Measurements from ENCODE around the gene ZNF446.
A peak's percentile ranks its signal among the peaks of the same experiment; 100 is the strongest.

ZNF446 gene

DNA sequence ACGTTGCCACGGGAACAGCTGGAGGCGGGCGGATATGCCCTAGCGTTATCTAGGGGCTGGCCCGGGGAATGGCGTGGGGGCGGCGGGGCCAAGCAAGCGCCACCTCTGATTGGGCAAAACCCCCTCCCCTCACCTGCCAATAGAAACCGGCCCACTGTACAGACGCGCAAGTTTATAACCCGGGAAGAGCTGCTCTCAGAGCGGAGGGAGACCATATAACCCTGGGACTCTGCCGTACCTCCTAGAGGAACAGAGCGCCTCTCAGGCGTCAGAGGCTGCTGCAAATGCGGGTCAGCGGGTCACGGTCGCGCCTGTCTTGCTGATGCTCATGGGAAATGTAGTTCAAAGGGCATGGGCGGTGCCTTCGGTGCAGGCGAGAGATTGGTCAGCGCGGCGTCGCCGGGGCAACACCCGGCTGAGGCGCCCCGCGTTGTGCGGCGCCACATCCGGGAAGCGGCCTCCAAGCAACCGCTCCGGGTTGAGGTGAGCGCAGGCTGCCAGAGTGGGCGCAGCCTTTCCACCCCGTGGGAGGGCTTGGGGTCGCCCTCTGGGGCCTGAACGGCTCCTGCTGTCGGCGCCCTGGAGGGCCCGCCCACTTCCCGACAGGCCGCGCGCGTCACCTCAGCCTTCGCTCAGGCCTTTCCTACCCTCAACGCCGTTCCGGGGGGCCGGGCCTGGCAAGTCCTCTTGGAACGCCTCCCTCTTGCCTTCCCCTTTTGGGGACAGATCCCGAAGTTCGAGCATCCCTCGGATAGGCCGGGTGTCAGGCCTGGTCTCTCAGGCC lies at the start of gene ZNF446:
TSS of gene ZNF446 (plus strand) at position 639 of the 784 bp plus-strand sequence. CDS start 867 bp downstream, outside the sequence.
- TF ChIP-seq, protein P1, sequence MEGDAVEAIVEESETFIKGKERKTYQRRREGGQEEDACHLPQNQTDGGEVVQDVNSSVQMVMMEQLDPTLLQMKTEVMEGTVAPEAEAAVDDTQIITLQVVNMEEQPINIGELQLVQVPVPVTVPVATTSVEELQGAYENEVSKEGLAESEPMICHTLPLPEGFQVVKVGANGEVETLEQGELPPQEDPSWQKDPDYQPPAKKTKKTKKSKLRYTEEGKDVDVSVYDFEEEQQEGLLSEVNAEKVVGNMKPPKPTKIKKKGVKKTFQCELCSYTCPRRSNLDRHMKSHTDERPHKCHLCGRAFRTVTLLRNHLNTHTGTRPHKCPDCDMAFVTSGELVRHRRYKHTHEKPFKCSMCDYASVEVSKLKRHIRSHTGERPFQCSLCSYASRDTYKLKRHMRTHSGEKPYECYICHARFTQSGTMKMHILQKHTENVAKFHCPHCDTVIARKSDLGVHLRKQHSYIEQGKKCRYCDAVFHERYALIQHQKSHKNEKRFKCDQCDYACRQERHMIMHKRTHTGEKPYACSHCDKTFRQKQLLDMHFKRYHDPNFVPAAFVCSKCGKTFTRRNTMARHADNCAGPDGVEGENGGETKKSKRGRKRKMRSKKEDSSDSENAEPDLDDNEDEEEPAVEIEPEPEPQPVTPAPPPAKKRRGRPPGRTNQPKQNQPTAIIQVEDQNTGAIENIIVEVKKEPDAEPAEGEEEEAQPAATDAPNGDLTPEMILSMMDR (IDR thresholded peaks at IDR 0.05; ENCODE audit: insufficient read depth, low read length, poor library complexity, severe bottlenecking), result no peak
- Histone ChIP-seq H3K36me3 (ENCODE audit: control insufficient read depth, insufficient read depth, low read length) (peaks cover 14% of the 10 kb centered on the region), H3K4me3 (replicated peaks; ENCODE audit: low read depth, low read length) (peak within 1 kb of the TSS; percentile 70), H3K27me3 (replicated peaks; ENCODE audit: control insufficient read depth, insufficient read depth, low read length) (no peaks in the 10 kb centered on the region)
- DNase-seq (ENCODE audit: extremely low read depth, insufficient read length), result peak; percentile 99

DNA sequence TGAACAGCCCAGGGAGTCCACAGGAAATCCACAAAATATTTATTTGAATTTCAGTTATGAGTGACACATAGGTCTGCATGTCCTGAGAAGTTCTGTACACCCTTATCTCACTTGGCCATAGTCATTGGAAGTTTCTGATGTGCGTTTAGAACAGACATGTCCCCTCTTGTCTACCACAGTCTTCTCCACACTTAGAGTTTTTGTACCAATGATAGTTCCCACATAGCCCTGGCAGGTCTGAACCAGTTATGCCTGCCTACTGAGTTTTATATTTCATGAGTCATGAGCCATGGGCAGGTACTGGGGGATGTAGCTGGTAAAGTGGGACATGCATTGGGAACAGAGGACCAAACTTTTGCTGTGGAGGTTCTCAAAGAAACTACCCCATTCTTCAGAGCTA lies 47.5 kb upstream of the ZNF446 start:
- DNase-seq (ENCODE audit: extremely low read depth, insufficient read length), result no peak
- H3K36me3 ChIP-seq (ENCODE audit: control insufficient read depth, insufficient read depth, low read length), result no peaks in the 10 kb centered on the region; the same call in 1 of the 2 replicates
- TF ChIP-seq, protein P1 (IDR thresholded peaks at IDR 0.05; ENCODE audit: insufficient read depth, low read length, poor library complexity, severe bottlenecking), result no peak
- H3K4me3 ChIP-seq (replicated peaks; ENCODE audit: low read depth, low read length), result no peak overlapping the region
- H3K27me3 ChIP-seq (replicated peaks; ENCODE audit: control insufficient read depth, insufficient read depth, low read length), result no peaks in the 10 kb centered on the region

DNA sequence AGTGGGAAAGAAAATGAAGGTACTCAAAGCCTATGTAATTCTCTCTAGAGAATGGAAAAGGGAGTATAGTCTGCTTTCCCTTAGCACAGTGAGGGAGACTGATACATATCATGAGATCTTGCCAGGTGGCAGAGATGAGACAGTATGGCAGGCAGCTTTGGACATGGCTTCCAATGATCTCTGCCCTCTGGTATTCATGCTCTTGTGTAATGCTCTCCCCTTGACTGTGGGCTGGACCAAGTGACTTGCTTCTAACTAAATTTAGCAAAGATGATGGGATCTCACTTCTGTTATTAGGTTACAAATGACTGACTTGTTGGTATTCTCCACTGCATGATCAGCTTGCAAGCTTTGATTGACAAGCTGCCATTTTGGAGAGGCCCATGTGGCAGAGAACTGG lies 46.4 kb upstream of the ZNF446 start:
- Histone ChIP-seq H3K27me3 (replicated peaks; ENCODE audit: control insufficient read depth, insufficient read depth, low read length) (no peaks in the 10 kb centered on the region), H3K36me3 (ENCODE audit: control insufficient read depth, insufficient read depth, low read length) (peaks cover 9% of the 10 kb centered on the region), H3K4me3 (replicated peaks; ENCODE audit: low read depth, low read length) (no peak overlapping the region)
- TF ChIP-seq, protein P1 (IDR thresholded peaks at IDR 0.05; ENCODE audit: insufficient read depth, low read length, poor library complexity, severe bottlenecking), result no peak
- DNase-seq (ENCODE audit: extremely low read depth, insufficient read length), result no peak

DNA sequence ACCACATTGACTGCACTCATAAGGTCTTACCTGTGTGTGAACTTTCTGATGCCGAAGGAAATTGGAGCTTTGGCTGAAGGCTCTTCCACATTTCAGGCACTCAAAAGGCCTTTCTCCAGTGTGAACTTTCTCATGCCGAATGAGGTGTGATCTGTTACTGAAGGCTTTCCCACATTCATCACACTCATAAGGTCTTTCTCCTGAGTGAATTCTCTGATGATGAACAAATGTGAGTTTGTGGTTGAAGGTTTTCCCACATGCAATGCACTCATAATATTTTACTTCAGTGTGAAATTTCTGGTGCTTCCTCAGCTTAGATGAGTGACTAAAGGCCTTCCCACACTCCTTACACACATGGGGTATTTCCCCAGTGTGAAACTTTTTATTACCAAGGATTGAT lies 41.9 kb upstream of the ZNF446 start:
- Histone ChIP-seq H3K36me3 (ENCODE audit: control insufficient read depth, insufficient read depth, low read length) (peaks cover 16% of the 10 kb centered on the region), H3K27me3 (replicated peaks; ENCODE audit: control insufficient read depth, insufficient read depth, low read length) (no peaks in the 10 kb centered on the region), H3K4me3 (replicated peaks; ENCODE audit: low read depth, low read length) (no peak overlapping the region)
- no peak for DNase-seq (ENCODE audit: extremely low read depth, insufficient read length)
- TF ChIP-seq, protein P1 (IDR thresholded peaks at IDR 0.05; ENCODE audit: insufficient read depth, low read length, poor library complexity, severe bottlenecking), result no peak

DNA sequence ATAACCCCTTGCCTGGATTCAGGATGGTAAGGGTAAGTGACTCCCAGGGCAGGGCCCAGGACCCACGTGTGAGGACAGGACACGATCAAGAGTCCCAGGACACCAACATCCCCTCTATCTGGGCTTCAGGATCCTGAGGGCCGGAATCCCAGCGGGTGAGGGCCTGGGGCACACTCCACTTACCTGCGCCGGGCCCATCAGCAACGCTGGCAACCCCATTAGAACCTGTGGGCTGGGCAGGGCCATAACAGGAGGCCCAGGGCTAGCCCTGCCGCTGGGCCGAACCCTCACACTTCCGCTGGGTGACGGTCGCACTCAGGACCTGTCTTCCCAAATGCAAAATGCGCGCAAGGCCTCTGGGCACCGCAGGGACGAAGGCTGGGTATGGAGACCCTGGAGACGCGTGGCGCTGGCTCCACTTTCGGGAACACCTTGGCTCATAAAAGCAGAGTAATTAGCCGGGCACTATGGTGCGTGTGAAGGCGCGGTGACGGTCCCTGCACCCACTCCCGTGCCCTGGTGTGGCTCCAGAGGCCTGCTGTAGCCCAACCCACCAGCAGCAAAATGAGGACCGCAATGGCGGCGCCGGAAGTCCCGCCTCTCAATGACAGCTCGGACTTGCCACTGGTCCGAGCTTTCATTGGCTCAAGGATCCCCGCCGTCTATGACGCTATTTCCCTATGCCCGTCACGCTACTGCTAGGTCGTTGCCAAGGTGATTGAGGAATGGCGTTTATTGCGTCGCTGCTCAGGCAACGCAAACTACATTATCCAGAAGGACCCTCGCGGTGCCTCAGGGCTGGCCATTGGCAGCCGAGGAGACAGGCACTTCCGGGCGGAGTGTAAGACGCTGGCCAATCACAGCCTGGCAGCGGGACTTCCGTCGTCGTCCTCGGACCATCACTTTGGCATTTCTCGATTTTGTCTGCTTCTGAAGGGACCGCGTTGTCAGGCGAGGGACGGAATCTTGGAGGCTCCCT lies 36.3 kb upstream of the ZNF446 start, which contains the start of gene ZNF132:
TSS of gene ZNF132 (minus strand) at position 578 of the 979 bp plus-strand sequence. CDS start at position 246, 332 bp downstream.
- Histone ChIP-seq H3K4me3 (replicated peaks; ENCODE audit: low read depth, low read length) (peak within 1 kb of the TSS; percentile 89), H3K27me3 (replicated peaks; ENCODE audit: control insufficient read depth, insufficient read depth, low read length) (no peaks in the 10 kb centered on the region), H3K36me3 (ENCODE audit: control insufficient read depth, insufficient read depth, low read length) (peaks cover 6% of the 10 kb centered on the region)
- DNase-seq (ENCODE audit: extremely low read depth, insufficient read length), result peak; percentile 94
- TF ChIP-seq, protein P1 (IDR thresholded peaks at IDR 0.05; ENCODE audit: insufficient read depth, low read length, poor library complexity, severe bottlenecking), result no peak
